ENCODE data around the gene DDOST.
A peak's percentile ranks its signal among the peaks of the same experiment; 100 is the strongest.
"Not testable (repeated sequence)": the region's sequence is repeated elsewhere in the genome, so short reads cannot be mapped to it uniquely, and the experiment has no call there.

DDOST gene

DNA sequence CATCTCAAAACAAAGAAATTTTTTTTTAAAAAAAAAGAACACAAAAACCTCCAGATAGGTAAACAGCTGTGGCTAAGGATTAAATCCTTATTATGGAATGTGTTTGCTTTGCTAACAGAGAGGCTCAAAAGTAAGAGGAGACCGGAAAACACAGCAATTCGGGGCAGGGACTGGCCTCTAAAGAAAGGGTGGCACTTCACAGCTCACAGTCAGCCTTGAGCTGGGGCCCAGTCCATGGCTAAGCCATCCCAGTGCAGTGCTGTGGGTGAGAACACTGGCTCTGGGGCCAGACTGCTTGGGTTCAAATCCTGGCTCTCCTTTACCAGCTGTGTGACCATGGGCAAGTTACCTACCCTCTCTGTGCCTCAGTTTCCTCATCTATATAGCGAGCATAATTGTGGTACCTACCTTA lies 28.5 kb upstream of the DDOST start:
- no peak for DNase-seq

DNA sequence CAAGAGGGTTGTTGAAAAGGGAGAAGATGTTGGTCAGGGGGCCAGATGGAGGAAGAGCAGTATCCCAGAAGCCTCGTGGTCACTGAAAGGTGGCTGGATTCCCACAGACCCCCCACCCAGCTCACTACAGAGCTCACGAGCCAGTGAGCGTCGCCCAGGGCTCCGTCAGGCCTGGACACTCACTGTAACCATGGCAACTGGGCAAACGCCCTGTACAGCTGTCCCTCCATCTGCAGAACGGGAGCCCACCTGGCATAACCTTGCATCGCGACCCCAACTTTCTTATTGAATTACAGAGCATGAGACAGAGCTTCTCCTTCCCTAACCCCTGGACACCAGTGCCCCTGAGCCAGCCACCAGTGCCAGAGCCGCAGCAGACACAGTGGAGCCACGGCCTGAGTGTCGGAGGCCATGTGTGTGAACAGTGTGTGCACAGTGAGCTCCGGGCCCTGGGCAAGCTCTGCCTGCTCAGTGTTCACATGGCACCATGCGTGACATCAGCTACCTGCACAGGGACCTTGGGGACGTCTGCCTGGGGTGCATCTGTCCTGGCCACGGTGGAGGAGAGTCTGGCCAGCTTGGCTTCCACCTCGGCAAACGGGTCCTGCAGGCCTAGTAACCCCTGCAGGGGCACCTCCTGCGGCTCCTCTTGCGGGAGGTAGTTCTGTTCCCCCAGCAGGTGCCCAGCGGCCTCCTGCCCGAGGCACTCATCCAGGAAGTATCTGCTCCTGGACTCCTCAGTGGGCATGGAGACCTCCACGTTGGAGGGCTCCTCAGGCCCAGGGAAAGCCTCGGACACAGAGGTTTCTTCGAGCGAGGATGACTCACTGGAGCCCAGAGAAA lies 25.9 kb upstream of the DDOST start:
- DNase-seq = no peak

DNA sequence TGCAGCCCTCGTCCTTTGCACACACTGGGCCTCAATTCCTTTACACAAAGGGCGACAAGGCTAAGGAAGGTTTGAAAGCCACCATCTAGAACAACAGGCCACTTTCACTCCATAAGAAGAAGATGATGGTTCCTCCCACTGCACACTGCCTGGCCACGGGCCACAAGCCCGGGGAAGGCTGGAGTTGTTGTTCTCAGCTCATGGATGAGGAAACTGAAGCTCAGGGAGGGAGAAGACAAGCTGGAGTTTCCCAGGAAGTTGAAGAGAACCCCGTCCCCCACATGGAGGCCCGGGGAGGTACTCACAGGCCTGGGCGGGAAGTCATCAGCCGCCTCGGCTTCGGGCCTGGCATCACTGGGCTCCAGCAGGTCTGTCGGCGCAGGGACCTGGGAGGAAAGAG lies 24.6 kb upstream of the DDOST start:
- no peak for DNase-seq

DNA sequence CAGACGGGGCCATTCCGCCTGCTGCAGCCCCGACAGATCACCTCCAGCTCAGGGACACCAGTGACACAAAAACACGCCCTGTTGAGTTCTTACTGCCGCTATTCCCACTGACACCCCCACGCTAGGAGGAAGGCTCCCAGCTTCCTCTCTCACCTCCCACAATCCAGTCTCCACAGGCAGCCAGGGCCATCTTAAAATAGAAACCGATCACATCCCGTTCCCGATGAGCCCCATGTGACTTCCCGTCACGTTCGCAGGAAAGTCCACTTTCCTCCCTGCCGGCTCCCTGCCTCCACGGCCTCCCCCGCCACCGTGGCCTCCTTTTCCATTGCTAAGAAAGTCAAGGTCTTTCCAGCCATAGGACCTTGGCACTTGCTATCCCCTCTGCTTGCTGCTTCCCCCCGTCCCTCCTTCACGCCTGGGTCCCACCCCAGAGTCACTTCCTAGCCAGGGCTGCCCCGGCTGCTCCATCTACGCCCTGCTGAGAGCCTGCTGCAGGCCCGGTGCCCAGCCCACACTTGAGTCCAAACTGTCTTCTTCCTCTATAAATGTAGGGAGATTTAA lies 24.0 kb upstream of the DDOST start:
- DNase-seq = no peak

DNA sequence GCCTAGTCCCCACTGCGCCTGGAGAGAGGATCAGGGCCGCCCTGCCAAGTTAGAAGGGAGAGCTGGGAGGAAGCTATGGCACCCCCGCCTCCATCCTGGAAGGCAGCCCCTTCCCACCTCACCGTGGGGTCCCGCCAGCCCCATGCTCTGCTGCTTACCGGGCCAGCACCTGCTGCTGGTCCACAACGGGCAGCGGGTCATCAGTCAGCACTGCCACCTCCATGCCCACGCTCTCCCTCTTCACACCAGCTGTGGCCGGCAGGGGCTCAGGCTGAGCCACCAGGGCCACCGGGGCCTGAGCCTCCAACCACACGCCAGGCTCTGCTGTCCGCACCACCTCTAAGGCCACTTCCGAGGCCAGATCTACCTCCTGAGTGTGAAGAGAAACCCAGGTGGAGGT lies 23.5 kb upstream of the DDOST start:
- no peak for DNase-seq

DNA sequence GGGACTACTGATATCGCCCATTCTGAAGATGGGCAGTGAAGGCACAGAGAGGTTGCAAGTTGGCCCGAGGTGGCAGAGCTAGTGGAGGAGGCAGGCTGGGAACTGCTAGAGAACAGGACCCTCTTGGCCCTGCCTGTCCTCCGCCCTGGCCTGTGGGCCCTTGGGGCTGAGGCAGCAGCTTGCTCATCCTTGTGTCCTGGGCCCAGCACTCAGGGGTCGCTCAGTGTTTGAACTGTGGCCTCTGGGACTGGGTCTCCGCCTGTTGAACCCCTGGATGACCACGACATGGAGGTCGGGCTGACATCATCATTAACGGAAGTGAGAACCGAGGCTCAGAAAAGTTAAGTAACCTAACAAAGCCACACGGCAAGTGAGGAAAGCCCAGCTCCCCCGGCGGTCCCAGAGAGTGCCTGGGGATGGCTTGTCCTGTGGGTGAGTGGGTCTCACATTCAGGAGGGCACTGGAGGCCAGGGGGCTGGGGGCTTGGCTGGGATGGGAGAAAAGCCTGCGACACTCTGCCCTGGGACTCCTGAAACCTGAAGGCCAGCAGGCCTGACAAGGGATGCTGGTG lies 23.0 kb upstream of the DDOST start:
- no peak for DNase-seq

DNA sequence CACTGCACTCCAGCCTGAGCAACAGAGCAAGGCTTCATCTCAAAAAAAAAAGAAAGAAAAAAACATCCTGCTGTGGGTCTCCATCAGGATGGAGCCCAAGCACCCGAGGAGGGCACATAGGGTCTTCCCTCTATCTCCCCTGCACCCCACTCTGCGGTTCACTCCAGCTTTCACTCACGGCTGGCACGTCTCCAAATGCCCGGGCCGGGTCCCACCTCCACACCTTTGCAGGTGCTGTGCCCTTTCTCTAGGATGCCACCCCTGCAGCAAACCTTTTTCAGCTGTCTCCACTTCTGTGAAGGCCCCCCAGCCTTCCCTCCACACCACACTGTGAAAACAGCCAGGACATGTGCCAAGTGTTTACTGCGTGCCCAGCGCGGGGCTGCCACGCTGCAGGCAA lies 22.4 kb upstream of the DDOST start:
- DNase-seq = no peak

DNA sequence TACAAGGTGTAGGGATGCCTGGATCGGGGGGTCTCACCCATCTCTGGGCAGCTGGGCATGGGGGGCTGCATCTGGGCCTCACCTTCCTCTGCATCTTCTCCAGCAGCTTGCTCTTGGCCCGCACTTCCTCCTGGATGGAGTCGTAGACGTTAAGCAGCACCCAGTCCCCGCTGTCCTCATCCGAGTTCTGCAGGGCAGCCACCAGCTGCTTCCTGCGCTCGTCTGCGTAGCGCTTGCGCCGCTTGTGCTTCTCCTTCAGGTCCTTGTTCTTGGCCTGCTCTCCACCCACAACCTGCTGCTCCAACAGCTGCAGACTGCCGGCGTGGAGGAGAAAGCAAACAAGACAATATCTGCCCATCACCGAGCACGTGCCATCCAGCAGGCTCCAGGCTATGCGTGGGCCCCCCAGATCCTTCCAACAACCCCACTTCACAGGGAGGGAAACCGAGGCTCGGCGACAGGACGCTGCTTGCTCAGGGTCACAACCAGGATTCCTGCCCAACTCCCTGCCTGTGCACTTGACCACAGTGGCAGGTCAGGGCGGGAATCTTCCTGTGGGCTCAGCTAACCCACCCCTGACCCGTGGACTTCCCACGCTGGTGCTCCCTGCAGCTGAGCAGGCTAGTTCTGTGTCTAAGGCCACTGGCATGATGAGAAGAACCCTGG lies 21.5 kb upstream of the DDOST start:
- no peak for DNase-seq

DNA sequence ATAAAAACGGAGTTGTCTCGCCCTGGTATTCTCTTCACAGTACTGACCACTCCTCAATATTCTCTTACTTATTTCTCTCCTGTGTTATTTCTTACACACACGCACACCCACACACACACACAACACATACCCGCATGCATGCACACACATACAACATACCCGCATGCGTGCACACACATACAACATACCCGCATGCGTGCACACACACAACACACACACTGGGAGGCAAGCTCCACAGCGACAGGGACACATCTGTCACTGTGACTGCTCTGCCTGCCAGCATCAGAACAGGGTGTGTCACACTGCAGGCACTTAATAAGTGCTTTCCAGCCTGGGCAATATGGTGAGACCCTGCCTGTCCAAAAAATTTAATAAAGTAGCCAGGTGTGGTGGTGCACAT lies 20.8 kb upstream of the DDOST start:
- no peak for DNase-seq

DNA sequence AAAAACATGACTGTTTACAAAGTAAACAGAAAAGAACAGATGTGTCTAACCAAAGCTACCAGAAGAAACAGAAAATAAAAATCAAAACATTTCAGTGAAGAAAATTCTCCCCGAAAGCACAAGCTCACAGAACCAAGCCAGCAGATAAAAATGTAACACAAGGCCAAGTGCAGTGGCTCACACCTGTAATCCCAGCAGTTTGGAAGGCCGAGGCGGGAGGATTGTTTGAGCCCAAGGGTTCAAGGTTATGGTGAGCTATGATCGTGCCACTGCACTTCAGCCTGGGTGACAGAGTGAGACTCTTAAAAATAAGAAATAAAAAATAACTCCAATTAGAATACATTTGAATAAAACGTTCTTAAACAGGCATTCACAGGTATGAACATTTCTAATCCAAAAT lies 19.1 kb upstream of the DDOST start:
- no peak for DNase-seq

DNA sequence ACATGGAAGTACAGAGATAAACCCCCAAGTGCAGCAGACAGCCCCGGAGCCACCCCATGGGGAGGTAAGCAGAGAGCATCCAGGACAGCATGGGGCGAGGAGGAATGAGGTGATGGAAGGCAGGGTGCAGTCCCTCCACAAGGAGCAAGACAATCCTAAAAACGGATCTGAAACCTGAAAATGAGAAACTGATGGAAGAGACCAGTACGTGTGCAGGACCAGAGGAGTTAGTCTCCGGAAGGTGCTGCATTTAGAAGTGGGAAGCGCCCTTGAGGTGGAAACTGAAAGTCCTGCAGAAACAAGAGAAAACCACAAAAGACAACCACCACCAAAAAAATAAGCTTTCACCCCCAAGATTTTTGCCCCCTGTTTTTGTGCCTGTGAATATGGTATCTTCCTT lies 17.4 kb upstream of the DDOST start:
- DNase-seq = no peak

DNA sequence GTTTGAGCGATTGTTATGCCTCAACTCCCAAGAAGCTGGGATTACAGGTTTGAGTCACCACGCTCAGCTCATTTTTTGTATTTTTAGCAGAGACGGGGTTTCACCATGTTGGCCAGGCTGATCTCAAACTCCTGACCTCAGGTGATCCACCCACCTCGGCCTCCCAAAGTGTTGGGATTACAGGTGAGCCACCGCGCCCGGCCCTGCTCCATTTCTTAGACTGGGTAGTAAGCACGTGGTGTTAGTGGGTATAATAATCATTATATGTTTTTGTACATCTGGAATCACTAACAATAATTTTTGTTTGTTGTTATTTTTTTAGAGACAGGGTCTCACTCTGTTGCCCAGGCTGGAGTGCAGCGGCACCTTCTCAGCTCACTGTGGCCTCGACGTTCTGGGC lies 12.5 kb upstream of the DDOST start:
- DNase-seq = not testable (repeated sequence)

DNA sequence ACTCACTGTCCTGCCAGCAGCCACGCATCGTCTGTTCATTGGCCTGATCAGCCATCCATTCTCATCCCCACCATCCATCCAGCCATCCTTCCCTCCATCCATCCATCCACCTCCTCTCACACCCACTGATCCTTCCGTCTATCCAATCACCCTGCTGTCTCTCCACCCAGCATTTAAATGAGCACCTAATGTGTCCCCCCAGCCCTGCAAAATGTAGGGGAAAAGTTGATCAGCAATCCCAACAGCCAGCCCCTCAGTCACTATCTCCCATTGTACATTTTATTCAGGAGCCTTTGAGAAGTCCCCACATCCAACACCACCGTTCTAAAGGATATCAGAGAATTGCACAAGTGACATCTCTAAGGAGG lies 11.1 kb upstream of the DDOST start:
- DNase-seq = no peak

DNA sequence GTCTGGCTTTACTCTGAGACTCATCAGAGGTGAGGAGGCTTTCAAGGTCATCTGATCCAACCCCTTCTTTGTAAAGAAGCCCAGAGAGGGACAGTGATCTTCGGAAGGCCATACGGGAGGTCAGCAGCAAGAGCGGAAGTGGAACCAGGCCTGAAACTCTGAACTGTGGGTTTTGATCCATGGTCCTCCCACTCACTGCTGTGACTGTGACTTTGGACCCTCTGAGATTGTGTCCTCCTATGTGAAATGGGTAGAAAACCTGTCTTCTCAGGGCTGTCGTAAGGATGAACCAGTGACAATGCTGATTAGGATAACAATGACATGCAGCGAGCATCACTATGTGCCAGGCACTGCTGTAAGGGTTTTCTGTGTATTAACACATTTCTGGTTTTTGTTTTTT lies 9.8 kb upstream of the DDOST start:
- DNase-seq = no peak

DNA sequence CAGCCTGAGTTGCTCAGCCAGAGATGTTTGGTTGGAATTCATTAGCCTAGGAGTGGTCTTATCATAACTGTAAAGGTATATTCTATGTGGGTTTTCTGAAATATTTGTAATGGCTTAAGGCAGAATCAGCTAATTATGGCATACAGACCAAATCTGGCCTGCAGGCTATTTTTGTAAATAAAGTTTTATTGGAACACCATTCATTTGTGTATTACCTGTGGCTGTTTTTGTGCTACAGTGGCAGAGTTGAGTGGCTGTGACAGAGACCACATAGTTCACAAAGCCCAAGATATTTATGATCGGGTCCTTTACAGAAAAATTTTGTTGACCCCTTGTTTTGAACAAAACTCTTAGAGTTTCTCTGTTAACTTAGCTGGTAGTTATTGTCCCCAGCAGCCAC lies 7.4 kb upstream of the DDOST start:
- no peak for DNase-seq

DNA sequence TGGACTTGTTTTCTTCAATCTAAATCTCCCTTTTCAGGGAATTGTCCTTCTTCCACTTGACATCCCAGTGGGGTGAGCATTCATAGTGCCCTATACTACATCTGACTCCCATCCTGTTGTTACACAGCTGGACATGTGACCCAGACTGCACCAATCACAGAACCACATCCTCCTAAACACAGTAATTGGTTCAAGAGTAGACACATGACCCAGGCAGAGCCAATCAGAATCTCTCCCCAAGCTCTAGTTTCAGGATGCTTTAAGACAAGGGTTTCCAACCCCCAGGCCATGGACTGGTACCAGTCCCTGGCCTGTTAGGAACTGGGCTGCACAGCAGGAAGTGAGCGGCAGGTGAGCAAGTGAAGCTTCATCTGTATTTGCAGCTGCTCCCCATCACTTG lies 5.6 kb upstream of the DDOST start:
- peak; percentile 71 for DNase-seq

DNA sequence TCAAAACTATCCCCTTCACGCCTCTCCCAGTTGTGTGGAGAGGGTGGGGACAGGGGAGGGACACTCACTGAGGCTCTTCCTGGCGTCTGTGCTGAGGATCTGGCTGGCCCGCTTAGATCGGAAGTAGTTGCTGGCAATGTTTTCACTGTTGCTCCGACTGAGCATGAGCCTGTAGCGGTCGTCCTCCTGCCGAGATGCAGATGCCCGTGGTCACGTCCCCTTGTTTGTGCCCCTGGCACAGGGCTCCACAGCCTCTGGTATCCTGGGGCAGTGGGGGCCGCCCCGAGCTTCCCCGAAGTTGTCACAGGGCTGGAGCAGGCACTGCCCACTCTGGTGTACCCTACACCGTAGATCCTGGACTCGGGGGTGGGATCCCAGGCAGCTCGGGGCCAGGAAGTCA lies 5.0 kb upstream of the DDOST start:
- DNase-seq = no peak

DNA sequence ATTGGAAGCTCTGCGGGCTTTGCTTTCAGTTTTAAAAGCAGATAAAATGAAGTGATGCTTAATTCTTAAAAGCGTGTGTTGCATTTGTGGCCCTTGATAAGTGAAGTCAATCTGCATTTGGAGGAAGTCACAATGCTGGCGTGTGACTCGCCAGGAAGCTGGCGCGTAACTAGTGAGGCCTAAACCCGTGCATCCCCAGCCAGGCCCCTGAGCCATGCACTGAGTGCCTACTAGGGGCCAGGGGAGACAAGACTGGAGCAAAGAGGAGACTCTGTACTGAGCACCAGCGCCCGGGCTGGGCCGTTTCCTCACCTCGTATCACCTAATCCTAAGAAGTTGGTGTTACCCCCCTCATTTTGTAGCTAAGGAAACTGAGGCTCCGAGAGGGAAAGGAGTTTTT lies 4.6 kb upstream of the DDOST start:
- DNase-seq = no peak

DNA sequence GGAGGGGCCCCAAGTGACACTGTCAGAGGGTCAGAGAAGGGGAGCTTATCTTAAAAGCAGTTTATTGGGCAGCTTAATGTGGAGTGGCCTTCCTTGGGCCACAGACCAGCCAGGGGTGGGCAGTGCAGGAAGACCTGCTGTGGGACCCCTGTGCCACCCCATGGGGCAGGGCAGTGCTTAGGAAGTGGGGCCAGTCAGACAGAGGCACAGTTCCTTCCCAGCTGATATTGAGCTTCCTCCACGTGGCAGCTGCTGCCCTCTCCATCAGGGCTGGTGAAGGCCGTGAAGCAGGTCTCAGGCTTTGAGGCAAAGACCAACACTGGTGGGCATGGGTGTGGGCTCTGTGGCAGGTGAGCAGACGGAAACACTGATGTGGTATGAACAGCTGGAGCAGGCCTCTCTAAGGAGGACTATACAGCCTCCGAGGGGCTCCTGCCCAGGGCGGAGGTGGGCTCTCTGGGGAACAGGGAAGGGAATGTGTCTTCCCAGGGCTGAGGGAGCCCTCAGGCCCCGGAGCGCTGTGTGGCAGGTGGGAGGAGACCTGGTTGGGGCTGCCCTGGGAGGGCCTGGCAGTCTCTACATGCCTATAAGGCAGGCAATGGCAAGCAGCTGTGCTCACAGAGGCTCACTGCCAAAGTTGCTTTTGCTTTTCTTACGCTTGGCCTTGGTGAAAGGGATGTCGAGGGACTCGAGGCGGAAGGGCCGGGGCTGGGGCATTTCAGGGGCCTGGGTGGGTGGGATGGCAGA lies 3.0 kb upstream of the DDOST start:
- no peak for DNase-seq

DNA sequence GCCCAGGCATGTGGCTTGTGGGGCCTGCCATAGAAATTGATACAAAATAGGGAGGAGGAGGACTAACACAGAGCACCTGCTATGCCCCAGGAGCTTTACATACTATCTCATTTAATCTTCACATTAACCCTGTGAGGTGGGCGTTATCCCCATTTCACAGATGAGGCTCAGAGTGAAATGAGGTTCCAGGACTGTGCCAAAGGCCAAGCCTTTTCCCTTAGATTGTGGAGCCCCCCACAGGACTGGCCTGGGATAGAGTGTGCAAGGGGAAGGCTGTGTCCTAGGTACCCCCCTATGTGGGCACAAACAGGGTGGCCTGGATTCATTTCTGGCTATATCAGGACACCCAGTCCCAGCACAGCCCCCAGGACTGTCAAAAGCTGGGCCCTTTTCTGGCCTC lies 2.2 kb upstream of the DDOST start:
- peak; percentile 47 for DNase-seq

DNA sequence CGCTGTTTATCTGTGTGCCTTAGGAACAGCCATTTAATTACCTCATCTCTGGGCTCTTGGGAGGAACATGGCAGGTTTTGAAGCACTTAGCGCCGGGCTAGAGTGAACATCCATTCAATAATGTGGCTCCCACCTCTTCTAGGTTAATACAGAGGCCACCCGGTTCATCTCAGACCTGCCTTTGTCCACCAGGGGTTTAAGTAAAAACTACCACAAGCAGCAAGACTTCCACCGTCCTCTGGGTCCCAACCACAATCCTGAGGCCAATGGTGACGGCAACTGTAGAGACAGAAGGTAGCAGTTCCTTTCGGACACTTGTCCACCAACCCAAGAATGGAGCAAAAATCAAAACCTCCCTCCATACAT lies 924 bp upstream of the DDOST start:
- peak; percentile 28 for DNase-seq

DNA sequence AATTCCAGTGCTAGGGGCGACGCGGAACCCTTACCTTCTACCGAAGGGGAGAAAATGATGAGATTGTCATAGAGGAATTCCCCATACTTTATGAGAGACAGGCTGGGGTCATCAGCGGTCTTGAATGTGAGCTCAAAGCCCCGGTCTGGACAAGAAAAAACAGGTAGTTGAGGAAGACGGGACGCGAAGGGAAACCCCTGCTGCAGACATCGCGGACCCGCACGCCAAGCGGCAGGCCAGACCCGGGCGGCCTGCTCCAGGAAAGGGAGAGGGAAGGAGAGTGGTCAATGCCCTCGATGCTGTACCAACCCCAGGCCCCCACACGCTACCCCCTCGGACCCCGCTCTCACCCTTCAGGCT lies 342 bp downstream of the DDOST start:
- DNase-seq = no peak

DNA sequence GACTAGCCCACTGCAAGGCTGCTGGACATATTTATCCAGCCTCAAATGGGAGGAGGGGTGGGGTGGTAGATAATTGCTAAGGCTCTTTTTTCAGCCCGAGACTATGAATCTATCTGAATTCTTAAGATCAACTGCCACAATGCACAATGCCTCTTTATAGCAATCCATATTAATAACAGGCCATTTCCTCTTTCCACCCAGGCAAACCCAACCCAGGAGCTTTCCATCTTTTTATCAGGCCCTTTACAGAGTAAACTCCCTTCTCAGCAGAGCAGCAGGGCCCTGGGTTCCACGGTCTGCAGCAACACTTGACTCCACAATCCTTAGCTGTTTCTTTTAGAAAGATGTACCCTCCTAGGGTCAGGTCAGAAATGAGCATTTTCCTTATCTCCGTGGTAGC lies 806 bp downstream of the DDOST start:
- DNase-seq = no peak
